Ecto neural progenitor cell (in vitro differentiated cells): ENCODE data around the gene SNX25.
"Not testable (repeated sequence)": the region's sequence is repeated elsewhere in the genome, so short reads cannot be mapped to it uniquely, and the experiment has no call there.

Experiments used
- DNase-seq: peaks from one replicate; pipeline ENCODE4 v3.0.0-alpha.2; 2018; ENCODE audit warnings: low spot score

Gene SNX25

GRCh38 chr4:185235119-185235842 is 25.9 kb downstream of the SNX25 start:
- DNase-seq = no peak

GRCh38 chr4:185235843-185236503 is 26.6 kb downstream of the SNX25 start:
- DNase-seq = no peak

- DNase-seq = no peak
These were observed 27.8 kb downstream of the SNX25 start for GRCh38 chr4:185237175-185237574.

GRCh38 chr4:185238215-185238681 is 28.9 kb downstream of the SNX25 start:
- no peak for DNase-seq

- no peak for DNase-seq
These were observed 29.4 kb downstream of the SNX25 start for GRCh38 chr4:185238750-185239149.

GRCh38 chr4:185240486-185240885 is 31.1 kb downstream of the SNX25 start:
- not testable (repeated sequence) for DNase-seq

- no peak for DNase-seq
These were observed 33.5 kb downstream of the SNX25 start for GRCh38 chr4:185242749-185243533.

GRCh38 chr4:185243879-185244278 is 34.5 kb downstream of the SNX25 start:
- DNase-seq = no peak

GRCh38 chr4:185244763-185245162 is 35.4 kb downstream of the SNX25 start:
- DNase-seq = no peak

GRCh38 chr4:185246453-185246852 is 37.1 kb downstream of the SNX25 start:
- no peak for DNase-seq

GRCh38 chr4:185247151-185247550 is 37.8 kb downstream of the SNX25 start:
- no peak for DNase-seq

- DNase-seq = no peak
These were observed 39.1 kb downstream of the SNX25 start for GRCh38 chr4:185248393-185249039.

- DNase-seq = no peak
These were observed 39.7 kb downstream of the SNX25 start for GRCh38 chr4:185249105-185249504.

GRCh38 chr4:185254434-185254833 is 45.0 kb downstream of the SNX25 start:
- DNase-seq = no peak

GRCh38 chr4:185255868-185256267 is 46.5 kb downstream of the SNX25 start:
- DNase-seq = no peak

GRCh38 chr4:185256446-185256845 is 47.0 kb downstream of the SNX25 start:
- no peak for DNase-seq

GRCh38 chr4:185257086-185257485 is 47.7 kb downstream of the SNX25 start:
- DNase-seq = no peak

GRCh38 chr4:185257694-185258093 is 48.3 kb downstream of the SNX25 start:
- no peak for DNase-seq

GRCh38 chr4:185258741-185259140 is 49.3 kb downstream of the SNX25 start:
- not testable (repeated sequence) for DNase-seq

GRCh38 chr4:185259719-185260118 is 50.3 kb downstream of the SNX25 start:
- DNase-seq = no peak

GRCh38 chr4:185261946-185262345 is 52.5 kb downstream of the SNX25 start:
- no peak for DNase-seq

GRCh38 chr4:185263419-185263818 is 54.0 kb downstream of the SNX25 start:
- no peak for DNase-seq
